Mucosa of gallbladder (tissue), 1 donor: ENCODE data around the gene ZFR. TPM values are rescaled to one million over a fixed set of nuclear protein-coding genes. Genes with fewer than 3 reads are reported as not detected.

ENCODE experiments used
- DNase-seq: peaks from one replicate; pipeline ENCODE4 v3.0.0-alpha.2; 2020; ENCODE audit warnings: low spot score
- total RNA-seq: library from RNA; stranded (reverse); gene quantifications from one replicate; pipeline ENCODE4 v1.2.1, GENCODE V29; 2021
- donor health status: DM: no; HTN: no; CAD: no.

Gene ZFR
- total RNA-seq, 1 donor from 2014 or later: 58.2 TPM

- DNase-seq: no peak
Measured at GRCh38 chr5:32360906-32361305, 83.6 kb downstream of the ZFR start.

- no peak for DNase-seq
Measured at GRCh38 chr5:32358611-32359010, 85.9 kb downstream of the ZFR start.

GRCh38 chr5:32357658-32358057, 86.9 kb downstream of the ZFR start:
- DNase-seq: no peak

- DNase-seq: no peak
Measured at GRCh38 chr5:32355686-32356085, 88.9 kb downstream of the ZFR start.

GRCh38 chr5:32353420-32353819, 91.1 kb downstream of the ZFR start:
- no peak for DNase-seq

- no peak for DNase-seq
Measured at GRCh38 chr5:32352685-32353084, 91.9 kb downstream of the ZFR start.

GRCh38 chr5:32346869-32347268, 97.7 kb downstream of the ZFR start:
- DNase-seq: no peak

- DNase-seq: no peak
Measured at GRCh38 chr5:32343058-32343672, 101.4 kb downstream of the ZFR start.

- DNase-seq: no peak
Measured at GRCh38 chr5:32342656-32343055, 101.9 kb downstream of the ZFR start.

GRCh38 chr5:32339878-32340277, 104.7 kb downstream of the ZFR start:
- no peak for DNase-seq

- no peak for DNase-seq
Measured at GRCh38 chr5:32339198-32339597, 105.3 kb downstream of the ZFR start.

GRCh38 chr5:32332966-32333365, 111.6 kb downstream of the ZFR start:
- DNase-seq: no peak

- DNase-seq: no peak
Measured at GRCh38 chr5:32332361-32332760, 112.2 kb downstream of the ZFR start.

- no peak for DNase-seq
Measured at GRCh38 chr5:32331935-32332274, 112.6 kb downstream of the ZFR start.

- DNase-seq: no peak
Measured at GRCh38 chr5:32331217-32331934, 113.2 kb downstream of the ZFR start.

- DNase-seq: no peak
Measured at GRCh38 chr5:32330126-32330971, 114.2 kb downstream of the ZFR start.

GRCh38 chr5:32329395-32329834, 115.1 kb downstream of the ZFR start:
- DNase-seq: peak; percentile 65

- DNase-seq: no peak
Measured at GRCh38 chr5:32326216-32326772, 118.2 kb downstream of the ZFR start.

GRCh38 chr5:32325616-32326015, 118.9 kb downstream of the ZFR start:
- no peak for DNase-seq

- DNase-seq: no peak
Measured at GRCh38 chr5:32325062-32325461, 119.5 kb downstream of the ZFR start.

GRCh38 chr5:32323741-32324140, 120.8 kb downstream of the ZFR start:
- no peak for DNase-seq

GRCh38 chr5:32322882-32323281, 121.7 kb downstream of the ZFR start:
- no peak for DNase-seq
